GM23338 (cell line): ENCODE data around the gene ACBD3. TPM values are rescaled to one million over a fixed set of nuclear protein-coding genes. Genes with fewer than 3 reads are reported as not detected.

Experiments used
- ATAC-seq: fragments of 200-7000 bp; cut with Tn5 transposase; 3 replicates; pipeline ENCODE4 v1.9.1; 2020
- DNase-seq: peaks from one replicate; pipeline ENCODE4 v3.0.0-alpha.2; 2015; ENCODE audit warnings: low spot score
- H2AFZ ChIP-seq: fragments of 200-600 bp; sonication (generic); 2 replicates; pipeline ENCODE4 v1.8.0; 2016; ENCODE audit warnings: antibody characterized with exemption, mild to moderate bottlenecking, moderate library complexity
- H3F3A ChIP-seq: fragments of 200-600 bp; sonication (generic); replicated peaks from 2 replicates; pipeline ENCODE4 v1.8.0; 2017; ENCODE audit warnings: antibody characterized with exemption, mixed run types, low read depth
- H3K27ac ChIP-seq: fragments of 200-600 bp; sonication (generic); 2 replicates; pipeline ENCODE4 v1.6.1; 2016; ENCODE audit warnings: low read depth
- H3K27me3 ChIP-seq: fragments of 200-600 bp; sonication (generic); 2 replicates; pipeline ENCODE4 v1.8.0; 2016; ENCODE audit warnings: mild to moderate bottlenecking, mixed run types, moderate library complexity; ENCODE audit not compliant: insufficient read depth
- H3K36me3 ChIP-seq: fragments of 200-600 bp; sonication (generic); 2 replicates; pipeline ENCODE4 v1.8.0; 2016; ENCODE audit warnings: mild to moderate bottlenecking; ENCODE audit not compliant: insufficient read depth
- H3K4me1 ChIP-seq: fragments of 200-600 bp; sonication (generic); 2 replicates; pipeline ENCODE4 v1.8.0; 2016; ENCODE audit warnings: mild to moderate bottlenecking, moderate library complexity; ENCODE audit not compliant: insufficient read depth
- H3K4me2 ChIP-seq: fragments of 200-600 bp; sonication (generic); 2 replicates; pipeline ENCODE4 v1.7.1; 2017; ENCODE audit warnings: mixed run types
- H3K4me3 ChIP-seq: fragments of 200-600 bp; sonication (generic); 2 replicates; pipeline ENCODE4 v1.6.1; 2016; ENCODE audit warnings: mixed run types
- H3K79me2 ChIP-seq: fragments of 200-600 bp; sonication (generic); replicated peaks from 2 replicates; pipeline ENCODE4 v1.8.0; 2017; ENCODE audit warnings: mild to moderate bottlenecking; ENCODE audit not compliant: insufficient read depth
- H3K9me2 ChIP-seq: fragments of 200-600 bp; sonication (generic); 2 replicates; pipeline ENCODE4 v1.8.0; 2017; ENCODE audit not compliant: insufficient read depth
- H4K20me1 ChIP-seq: fragments of 200-600 bp; sonication (generic); replicated peaks from 2 replicates; pipeline ENCODE4 v1.8.0; 2017; ENCODE audit warnings: mild to moderate bottlenecking; ENCODE audit not compliant: insufficient read depth
- H3K27ac Mint-ChIP-seq: 2 replicates; pipeline ENCODE4 v1.8.0; 2020; ENCODE audit warnings: inconsistent platforms, mild to moderate bottlenecking, moderate library complexity, mixed read lengths
- H3K27me3 Mint-ChIP-seq: 3 replicates; pipeline ENCODE4 v1.8.0; 2022; ENCODE audit warnings: low read depth, mild to moderate bottlenecking, moderate library complexity, mixed read lengths, inconsistent platforms; ENCODE audit not compliant: insufficient read depth, poor library complexity
- H3K36me3 Mint-ChIP-seq: 3 replicates; pipeline ENCODE4 v1.8.0; 2021; ENCODE audit warnings: low read depth, mild to moderate bottlenecking, inconsistent platforms, moderate library complexity, mixed read lengths
- H3K4me1 Mint-ChIP-seq: 3 replicates; pipeline ENCODE4 v1.8.0; 2020; ENCODE audit warnings: mild to moderate bottlenecking, inconsistent platforms, mixed read lengths
- H3K4me3 Mint-ChIP-seq: 3 replicates; pipeline ENCODE4 v1.8.0; 2021; ENCODE audit warnings: moderate library complexity, mild to moderate bottlenecking, inconsistent platforms, mixed read lengths
- H3K9me3 Mint-ChIP-seq: 3 replicates; pipeline ENCODE4 v1.8.0; 2020; ENCODE audit warnings: moderate library complexity, mild to moderate bottlenecking, inconsistent platforms, mixed read lengths
- CREB1 ChIP-seq: fragments of 250-450 bp; sonication (Bioruptor Pico); IDR thresholded peaks from 2 replicates; pipeline ENCODE4 v1.5.0; 2020; ENCODE audit warnings: low read depth, mild to moderate bottlenecking, moderate library complexity
- ETS1 ChIP-seq: IDR thresholded peaks from 2 replicates; pipeline ENCODE4 v1.6.1; 2016; ENCODE audit warnings: antibody characterized with exemption
- EZH2 ChIP-seq: fragments of 200-600 bp; sonication (generic); IDR thresholded peaks from one replicate; pipeline ENCODE4 v1.8.0; 2017; ENCODE audit warnings: antibody characterized with exemption, mild to moderate bottlenecking, low read depth; ENCODE audit not compliant: unreplicated experiment
- EZH2phosphoT487 ChIP-seq: fragments of 200-600 bp; sonication (generic); IDR thresholded peaks from one replicate; pipeline ENCODE4 v1.8.1; 2018; ENCODE audit warnings: antibody characterized with exemption; ENCODE audit not compliant: unreplicated experiment
- JUNB ChIP-seq: IDR thresholded peaks from one replicate; pipeline ENCODE4 v1.6.1; 2016; ENCODE audit warnings: antibody characterized with exemption; ENCODE audit not compliant: unreplicated experiment
- NANOG ChIP-seq: IDR thresholded peaks from 2 replicates; pipeline ENCODE4 v1.6.1; 2016; ENCODE audit warnings: antibody characterized with exemption, borderline replicate concordance
- POLR2AphosphoS5 ChIP-seq: IDR thresholded peaks from 2 replicates; pipeline ENCODE4 v1.6.1; 2016; ENCODE audit warnings: antibody characterized with exemption, low read depth
- STAT1 ChIP-seq: IDR thresholded peaks from one replicate; pipeline ENCODE4 v1.6.1; 2016; ENCODE audit warnings: antibody characterized with exemption; ENCODE audit not compliant: unreplicated experiment
- ZNF114 ChIP-seq: fragments of 250-450 bp; sonication (Bioruptor Pico); IDR thresholded peaks from 2 replicates; pipeline ENCODE4 v1.5.0; 2020; ENCODE audit warnings: mild to moderate bottlenecking, moderate library complexity
- ZNF331 ChIP-seq: fragments of 250-450 bp; sonication (Bioruptor Pico); IDR thresholded peaks from 2 replicates; pipeline ENCODE4 v1.5.0; 2020; ENCODE audit warnings: low read depth, mild to moderate bottlenecking, moderate library complexity
- ZNF462 ChIP-seq: fragments of 250-450 bp; sonication (Bioruptor Pico); IDR thresholded peaks from 2 replicates; pipeline ENCODE4 v1.5.0; 2020; ENCODE audit warnings: mild to moderate bottlenecking, moderate library complexity
- polyA plus RNA-seq: library from polyadenylated mRNA; unstranded; fragments of >200 nt; fragmentation: Nextera tagmentation; extraction: Ambion mirVana; gene quantifications from 2 replicates; pipeline ENCODE4 v1.2.1, GENCODE V29; 2016
- total RNA-seq: library from RNA; depleted of rRNA; stranded (reverse); fragments of >200 nt; shearing (Covaris generic); gene quantifications from 2 replicates; pipeline ENCODE4 v1.2.3, GENCODE V29; 2014
- TF ChIP-seq, protein P1 (sequence below): IDR thresholded peaks from one replicate; pipeline ENCODE4 v1.6.1; 2018; ENCODE audit warnings: antibody characterized with exemption; ENCODE audit not compliant: unreplicated experiment
- TF ChIP-seq, protein P2 (sequence below), 2 experiments: fragments of 200-600 bp in 1 of 2; sonication (generic) in 1 of 2; conservative IDR thresholded peaks; 2 replicates each; pipeline versions ENCODE4 v1.5.1 to v1.6.1; 2016 to 2017; ENCODE audit warnings: antibody characterized with exemption in 2 of 2, low read depth in 2 of 2, mild to moderate bottlenecking in 2 of 2, moderate library complexity in 1 of 2

ACBD3 gene
- total and polyA plus RNA-seq, 2 experiments from 2014 or later = 17.1 to 36.2 TPM

DNA sequence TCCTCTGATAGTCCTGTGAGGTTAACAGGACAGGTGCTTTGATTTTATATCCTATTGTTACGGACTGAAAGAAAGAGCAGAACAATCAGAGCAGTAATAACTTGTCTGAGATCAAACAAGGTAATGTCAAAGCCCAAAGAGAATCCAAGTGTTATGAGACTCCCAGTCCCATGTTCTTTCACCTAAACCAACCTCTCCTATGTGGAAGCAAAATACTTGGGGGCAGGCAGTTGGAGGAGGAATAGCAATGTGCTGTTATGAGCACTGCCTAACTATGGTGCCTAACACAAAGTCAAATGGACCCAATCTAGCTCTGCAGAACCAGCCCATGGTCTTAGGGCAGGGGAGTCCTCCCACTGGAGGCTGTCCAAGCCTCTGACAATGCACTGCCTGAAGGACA lies 28.1 kb downstream of the ACBD3 start:
- no peaks in the 10 kb centered on the region for H3K27me3 ChIP-seq
- H3K79me2 ChIP-seq = peaks cover 6% of the 10 kb centered on the region; the same call in 1 of the 2 replicates
- no peaks in the 10 kb centered on the region for H3K4me1 Mint-ChIP-seq
- H3F3A ChIP-seq = peaks cover 4% of the 10 kb centered on the region; the same call in 1 of the 2 replicates
- H3K27ac ChIP-seq = no peak overlapping the region
- no peak overlapping the region for H3K27ac Mint-ChIP-seq
- peaks cover 39% of the 10 kb centered on the region; the same call in 1 of the 2 replicates for H3K36me3 ChIP-seq
- peaks cover 55% of the 10 kb centered on the region for H3K36me3 Mint-ChIP-seq
- no peak overlapping the region for H3K4me3 ChIP-seq
- ATAC-seq = no peak
- no peaks in the 10 kb centered on the region for H3K9me3 Mint-ChIP-seq
- H3K4me2 ChIP-seq = no peak overlapping the region
- H4K20me1 ChIP-seq = peaks cover 15% of the 10 kb centered on the region
- no peak overlapping the region for H2AFZ ChIP-seq
- H3K4me1 ChIP-seq = no peaks in the 10 kb centered on the region
- TF ChIP-seq EZH2phosphoT487 (no peak), ZNF114 (CRISPR knock-in tag) (no peak), POLR2AphosphoS5 (no peak), EZH2 (no peak), ETS1 (no peak), STAT1 (no peak), JUNB (no peak), NANOG (no peak), ZNF331 (CRISPR knock-in tag) (no peak), CREB1 (no peak), ZNF462 (CRISPR knock-in tag) (no peak)
- TF ChIP-seq, protein P1, sequence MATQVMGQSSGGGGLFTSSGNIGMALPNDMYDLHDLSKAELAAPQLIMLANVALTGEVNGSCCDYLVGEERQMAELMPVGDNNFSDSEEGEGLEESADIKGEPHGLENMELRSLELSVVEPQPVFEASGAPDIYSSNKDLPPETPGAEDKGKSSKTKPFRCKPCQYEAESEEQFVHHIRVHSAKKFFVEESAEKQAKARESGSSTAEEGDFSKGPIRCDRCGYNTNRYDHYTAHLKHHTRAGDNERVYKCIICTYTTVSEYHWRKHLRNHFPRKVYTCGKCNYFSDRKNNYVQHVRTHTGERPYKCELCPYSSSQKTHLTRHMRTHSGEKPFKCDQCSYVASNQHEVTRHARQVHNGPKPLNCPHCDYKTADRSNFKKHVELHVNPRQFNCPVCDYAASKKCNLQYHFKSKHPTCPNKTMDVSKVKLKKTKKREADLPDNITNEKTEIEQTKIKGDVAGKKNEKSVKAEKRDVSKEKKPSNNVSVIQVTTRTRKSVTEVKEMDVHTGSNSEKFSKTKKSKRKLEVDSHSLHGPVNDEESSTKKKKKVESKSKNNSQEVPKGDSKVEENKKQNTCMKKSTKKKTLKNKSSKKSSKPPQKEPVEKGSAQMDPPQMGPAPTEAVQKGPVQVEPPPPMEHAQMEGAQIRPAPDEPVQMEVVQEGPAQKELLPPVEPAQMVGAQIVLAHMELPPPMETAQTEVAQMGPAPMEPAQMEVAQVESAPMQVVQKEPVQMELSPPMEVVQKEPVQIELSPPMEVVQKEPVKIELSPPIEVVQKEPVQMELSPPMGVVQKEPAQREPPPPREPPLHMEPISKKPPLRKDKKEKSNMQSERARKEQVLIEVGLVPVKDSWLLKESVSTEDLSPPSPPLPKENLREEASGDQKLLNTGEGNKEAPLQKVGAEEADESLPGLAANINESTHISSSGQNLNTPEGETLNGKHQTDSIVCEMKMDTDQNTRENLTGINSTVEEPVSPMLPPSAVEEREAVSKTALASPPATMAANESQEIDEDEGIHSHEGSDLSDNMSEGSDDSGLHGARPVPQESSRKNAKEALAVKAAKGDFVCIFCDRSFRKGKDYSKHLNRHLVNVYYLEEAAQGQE = no peak
- TF ChIP-seq, protein P2, sequence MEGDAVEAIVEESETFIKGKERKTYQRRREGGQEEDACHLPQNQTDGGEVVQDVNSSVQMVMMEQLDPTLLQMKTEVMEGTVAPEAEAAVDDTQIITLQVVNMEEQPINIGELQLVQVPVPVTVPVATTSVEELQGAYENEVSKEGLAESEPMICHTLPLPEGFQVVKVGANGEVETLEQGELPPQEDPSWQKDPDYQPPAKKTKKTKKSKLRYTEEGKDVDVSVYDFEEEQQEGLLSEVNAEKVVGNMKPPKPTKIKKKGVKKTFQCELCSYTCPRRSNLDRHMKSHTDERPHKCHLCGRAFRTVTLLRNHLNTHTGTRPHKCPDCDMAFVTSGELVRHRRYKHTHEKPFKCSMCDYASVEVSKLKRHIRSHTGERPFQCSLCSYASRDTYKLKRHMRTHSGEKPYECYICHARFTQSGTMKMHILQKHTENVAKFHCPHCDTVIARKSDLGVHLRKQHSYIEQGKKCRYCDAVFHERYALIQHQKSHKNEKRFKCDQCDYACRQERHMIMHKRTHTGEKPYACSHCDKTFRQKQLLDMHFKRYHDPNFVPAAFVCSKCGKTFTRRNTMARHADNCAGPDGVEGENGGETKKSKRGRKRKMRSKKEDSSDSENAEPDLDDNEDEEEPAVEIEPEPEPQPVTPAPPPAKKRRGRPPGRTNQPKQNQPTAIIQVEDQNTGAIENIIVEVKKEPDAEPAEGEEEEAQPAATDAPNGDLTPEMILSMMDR (conservative IDR thresholded peaks at IDR 0.05; ENCODE audit: low read depth in 2 of 2) = no peak
- no peak overlapping the region for H3K4me3 Mint-ChIP-seq
- no peak for DNase-seq
- no peaks in the 10 kb centered on the region for H3K27me3 Mint-ChIP-seq
- no peaks in the 10 kb centered on the region for H3K9me2 ChIP-seq
